Muscle of leg (tissue), 11 donors: ENCODE results near the gene FAM153A. TPM values are rescaled to one million over a fixed set of nuclear protein-coding genes. Genes with fewer than 3 reads are reported as not detected.
"Not testable (repeated sequence)": the region's sequence is repeated elsewhere in the genome, so short reads cannot be mapped to it uniquely, and the experiment has no call there.

Experiments
- DNase-seq: peaks from one replicate; pipeline ENCODE4 v3.0.0; 2013
- H3K27ac ChIP-seq: one replicate; pipeline ENCODE4 v1.5.1; 2013; ENCODE audit warnings: mild to moderate bottlenecking, low read length, control low read depth
- H3K27me3 ChIP-seq: one replicate; pipeline ENCODE4 v1.6.1; 2013; ENCODE audit warnings: low read length; ENCODE audit not compliant: control insufficient read depth, insufficient read depth
- H3K36me3 ChIP-seq: one replicate; pipeline ENCODE4 v1.6.1; 2013; ENCODE audit warnings: low read length; ENCODE audit not compliant: control insufficient read depth, insufficient read depth
- H3K4me1 ChIP-seq: one replicate; pipeline ENCODE4 v1.6.1; 2013; ENCODE audit warnings: low read length; ENCODE audit not compliant: control insufficient read depth, insufficient read depth
- H3K4me3 ChIP-seq: one replicate; pipeline ENCODE4 v1.5.1; 2013; ENCODE audit warnings: low read length, control low read depth
- H3K9me3 ChIP-seq: replicated peaks from 2 replicates; pipeline ENCODE4 v1.6.1; 2013; ENCODE audit warnings: low read depth, low read length; ENCODE audit not compliant: control insufficient read depth
- WGBS: methylation state at CpG from one replicate; pipeline ENCODE4 v1.1.5; 2013; ENCODE audit warnings: missing lambda C conversion rate; ENCODE audit not compliant: insufficient coverage; 5-methylcytosine and 5-hydroxymethylcytosine counted together
- polyA plus RNA-seq, 8 donors: library from polyadenylated mRNA; unstranded; fragments of 120-200 nt; gene quantifications; one replicate each; pipeline versions ENCODE4 v1.2.1 to v1.2.3, GENCODE V29; 2013; ENCODE audit warnings: inconsistent platforms in 1 of 8, low replicate concordance in 1 of 8; ENCODE audit not compliant: insufficient read length in 8 of 8, insufficient read depth in 1 of 8
- total RNA-seq: library from RNA; stranded (reverse); fragments of 120-200 nt; gene quantifications from one replicate; pipeline ENCODE4 v1.2.4, GENCODE V29; 2013

FAM153A gene
- total and polyA plus RNA-seq, 9 donors = 0.05 to 0.86 (median 0.29) TPM; not detected in 1

DNA sequence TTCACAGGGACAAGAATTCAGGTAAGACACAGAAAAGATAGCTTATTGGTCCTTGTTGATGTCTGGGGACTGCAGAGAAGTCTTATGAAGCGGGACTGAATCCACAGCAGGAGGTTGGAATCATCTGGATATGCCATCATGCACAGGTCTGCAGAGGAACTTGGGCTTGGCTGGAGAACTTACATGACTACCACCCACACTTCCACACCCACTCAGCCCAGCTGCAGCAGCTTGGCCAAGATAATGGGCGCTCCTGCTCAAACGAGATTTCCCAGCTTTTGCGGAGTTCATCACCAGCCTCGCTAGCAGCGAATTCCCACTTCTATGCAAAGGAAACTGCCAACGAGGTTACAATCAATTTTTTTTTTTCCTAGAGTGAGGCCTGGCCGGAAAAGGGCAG is 21.7 kb downstream of the FAM153A start:
- WGBS = no CpG with 5 or more reads among the region's 8 CpGs
- H3K9me3 ChIP-seq, H3K27ac ChIP-seq, H3K4me3 ChIP-seq, DNase-seq, H3K4me1 ChIP-seq, H3K27me3 ChIP-seq, H3K36me3 ChIP-seq: not testable (repeated sequence)

DNA sequence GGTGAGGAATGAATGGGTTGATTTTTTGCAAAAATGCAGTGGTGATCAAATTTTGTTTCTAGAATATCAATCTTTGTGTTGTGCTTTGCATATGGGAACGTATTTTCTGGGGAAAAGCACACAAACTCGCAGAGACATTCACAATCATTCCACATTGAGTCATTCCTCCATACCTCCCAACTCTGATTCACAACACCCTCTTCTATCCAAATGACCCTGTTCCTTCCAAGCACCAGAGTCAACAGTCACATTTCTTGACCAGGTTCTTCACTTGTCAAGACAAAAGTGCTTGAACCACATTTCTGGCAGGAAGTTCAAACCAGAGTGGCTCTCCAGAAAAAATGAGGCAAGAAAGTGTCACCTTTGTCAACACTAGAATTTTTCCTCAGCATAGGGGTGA is 35.3 kb downstream of the FAM153A start:
- not testable (repeated sequence) for DNase-seq, H3K27ac ChIP-seq, H3K9me3 ChIP-seq, H3K36me3 ChIP-seq, H3K27me3 ChIP-seq, H3K4me3 ChIP-seq, H3K4me1 ChIP-seq
- WGBS = no CpG with 5 or more reads among the region's 2 CpGs

DNA sequence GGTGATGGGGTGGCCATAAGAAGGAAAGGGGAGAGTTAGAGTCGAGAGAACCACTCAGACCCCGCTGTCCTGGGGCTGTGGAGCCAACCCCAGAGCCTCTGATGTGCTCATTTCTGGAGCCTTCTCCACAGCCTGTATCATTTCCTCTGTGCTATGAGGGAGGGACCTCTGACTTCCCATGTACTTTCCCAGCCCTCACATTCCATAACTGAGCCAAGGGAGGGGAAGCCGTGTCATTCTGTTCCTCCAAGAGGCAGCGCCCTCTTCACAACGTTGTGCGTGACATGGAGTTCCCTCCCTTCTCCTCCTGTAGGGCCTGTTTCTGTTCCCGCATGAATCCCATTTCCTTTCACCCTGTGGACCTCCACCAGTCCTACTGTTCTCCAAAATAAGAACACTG is 57.8 kb downstream of the FAM153A start:
- H3K9me3 ChIP-seq, H3K36me3 ChIP-seq, H3K4me3 ChIP-seq, H3K4me1 ChIP-seq, DNase-seq, H3K27ac ChIP-seq, H3K27me3 ChIP-seq: not testable (repeated sequence)
- no CpG with 5 or more reads among the region's 7 CpGs for WGBS

- H3K27ac ChIP-seq, H3K4me3 ChIP-seq, DNase-seq, H3K36me3 ChIP-seq, H3K9me3 ChIP-seq, H3K4me1 ChIP-seq, H3K27me3 ChIP-seq: not testable (repeated sequence)
- WGBS = no CpG with 5 or more reads among the region's 6 CpGs
Observed at GRCh38 chr5:177723831-177724485, 58.7 kb downstream of the FAM153A start.

DNA sequence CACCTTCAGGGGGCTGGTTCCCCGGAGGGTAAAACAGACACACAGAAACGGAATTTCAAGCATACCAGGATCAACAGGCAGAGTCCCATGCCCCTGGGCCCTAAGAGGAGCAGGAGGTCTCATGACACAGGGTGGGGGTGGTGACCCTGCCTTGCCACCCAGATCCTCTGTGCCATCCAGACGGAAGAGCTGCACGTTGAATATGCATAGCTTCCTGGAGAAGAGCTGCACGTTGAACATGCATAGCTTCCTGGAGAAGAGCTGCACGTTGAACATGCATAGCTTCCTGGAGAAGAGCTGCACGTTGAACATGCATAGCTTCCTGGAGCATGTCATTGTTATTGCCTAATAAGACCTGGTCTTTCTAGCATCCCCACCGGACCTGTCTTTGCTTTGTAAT is 59.9 kb downstream of the FAM153A start:
- not testable (repeated sequence) for H3K36me3 ChIP-seq
- no CpG with 5 or more reads among the region's 8 CpGs for WGBS

DNA sequence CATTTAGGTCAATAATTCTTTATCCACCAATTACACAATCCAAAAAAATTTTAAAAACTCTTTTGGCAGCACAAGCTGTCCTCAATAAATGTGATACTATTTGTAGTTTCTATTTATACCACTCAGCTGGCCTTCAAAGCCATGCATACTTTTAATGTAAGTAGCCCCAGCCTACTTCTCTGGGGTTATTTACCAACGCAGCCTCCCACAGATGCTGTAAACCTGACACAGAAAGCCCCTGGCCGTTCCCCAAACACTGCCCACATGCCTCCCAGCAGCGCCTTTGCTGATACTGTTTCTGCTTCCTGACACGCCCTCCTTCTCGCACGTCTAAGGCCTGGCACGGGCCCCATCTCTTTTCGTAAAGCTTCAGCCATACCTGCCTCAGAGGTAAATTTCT is 62.7 kb downstream of the FAM153A start:
- H3K9me3 ChIP-seq, H3K36me3 ChIP-seq, H3K4me3 ChIP-seq, H3K27me3 ChIP-seq, H3K4me1 ChIP-seq, H3K27ac ChIP-seq, DNase-seq: not testable (repeated sequence)
- no CpG with 5 or more reads among the region's 8 CpGs for WGBS

More for the DNA sequence above, 59.9 kb downstream of the FAM153A start:
- H3K27ac ChIP-seq, DNase-seq, H3K27me3 ChIP-seq, H3K9me3 ChIP-seq, H3K4me3 ChIP-seq, H3K4me1 ChIP-seq: not testable (repeated sequence)

- no CpG with 5 or more reads among the region's 1 CpG for WGBS
Observed at GRCh38 chr5:177715423-177715822, 67.3 kb downstream of the FAM153A start.

GRCh38 chr5:177696100-177696499 is 86.6 kb downstream of the FAM153A start:
- not testable (repeated sequence) for H3K4me1 ChIP-seq, H3K4me3 ChIP-seq, DNase-seq, H3K36me3 ChIP-seq, H3K9me3 ChIP-seq, H3K27me3 ChIP-seq, H3K27ac ChIP-seq
- WGBS = 99% methylated on average over 12 of the region's 22 CpGs

More at GRCh38 chr5:177715423-177715822, 67.3 kb downstream of the FAM153A start:
- H3K9me3 ChIP-seq, H3K4me1 ChIP-seq, H3K36me3 ChIP-seq, H3K27me3 ChIP-seq, H3K27ac ChIP-seq, DNase-seq, H3K4me3 ChIP-seq: not testable (repeated sequence)

GRCh38 chr5:177695356-177695930 is 87.3 kb downstream of the FAM153A start:
- not testable (repeated sequence) for H3K27me3 ChIP-seq, H3K36me3 ChIP-seq, H3K4me3 ChIP-seq, H3K4me1 ChIP-seq, H3K27ac ChIP-seq, H3K9me3 ChIP-seq, DNase-seq
- 89% methylated on average over 7 of the region's 12 CpGs for WGBS

GRCh38 chr5:177694518-177694835 is 88.2 kb downstream of the FAM153A start:
- not testable (repeated sequence) for H3K27me3 ChIP-seq, H3K27ac ChIP-seq
- WGBS = no CpG with 5 or more reads among the region's 2 CpGs

More at GRCh38 chr5:177694518-177694835, 88.2 kb downstream of the FAM153A start:
- not testable (repeated sequence) for H3K4me3 ChIP-seq, H3K4me1 ChIP-seq, H3K9me3 ChIP-seq, H3K36me3 ChIP-seq, DNase-seq
